GM23338 (cell line): Measurements from ENCODE around the gene TSKS. TPM values are rescaled to one million over a fixed set of nuclear protein-coding genes. Genes with fewer than 3 reads are reported as not detected.
"Not testable (repeated sequence)": the region's sequence is repeated elsewhere in the genome, so short reads cannot be mapped to it uniquely, and the experiment has no call there.

Experiments
- ATAC-seq: fragments of 200-7000 bp; cut with Tn5 transposase; 3 replicates; pipeline ENCODE4 v1.9.1; 2020
- DNase-seq: peaks from one replicate; pipeline ENCODE4 v3.0.0-alpha.2; 2015; ENCODE audit warnings: low spot score
- H2AFZ ChIP-seq: fragments of 200-600 bp; sonication (generic); 2 replicates; pipeline ENCODE4 v1.8.0; 2016; ENCODE audit warnings: antibody characterized with exemption, mild to moderate bottlenecking, moderate library complexity
- H3F3A ChIP-seq: fragments of 200-600 bp; sonication (generic); replicated peaks from 2 replicates; pipeline ENCODE4 v1.8.0; 2017; ENCODE audit warnings: antibody characterized with exemption, mixed run types, low read depth
- H3K27ac ChIP-seq: fragments of 200-600 bp; sonication (generic); 2 replicates; pipeline ENCODE4 v1.6.1; 2016; ENCODE audit warnings: low read depth
- H3K27me3 ChIP-seq: fragments of 200-600 bp; sonication (generic); 2 replicates; pipeline ENCODE4 v1.8.0; 2016; ENCODE audit warnings: mild to moderate bottlenecking, mixed run types, moderate library complexity; ENCODE audit not compliant: insufficient read depth
- H3K36me3 ChIP-seq: fragments of 200-600 bp; sonication (generic); 2 replicates; pipeline ENCODE4 v1.8.0; 2016; ENCODE audit warnings: mild to moderate bottlenecking; ENCODE audit not compliant: insufficient read depth
- H3K4me1 ChIP-seq: fragments of 200-600 bp; sonication (generic); 2 replicates; pipeline ENCODE4 v1.8.0; 2016; ENCODE audit warnings: mild to moderate bottlenecking, moderate library complexity; ENCODE audit not compliant: insufficient read depth
- H3K4me2 ChIP-seq: fragments of 200-600 bp; sonication (generic); 2 replicates; pipeline ENCODE4 v1.7.1; 2017; ENCODE audit warnings: mixed run types
- H3K4me3 ChIP-seq: fragments of 200-600 bp; sonication (generic); 2 replicates; pipeline ENCODE4 v1.6.1; 2016; ENCODE audit warnings: mixed run types
- H3K79me2 ChIP-seq: fragments of 200-600 bp; sonication (generic); replicated peaks from 2 replicates; pipeline ENCODE4 v1.8.0; 2017; ENCODE audit warnings: mild to moderate bottlenecking; ENCODE audit not compliant: insufficient read depth
- H3K9me2 ChIP-seq: fragments of 200-600 bp; sonication (generic); 2 replicates; pipeline ENCODE4 v1.8.0; 2017; ENCODE audit not compliant: insufficient read depth
- H4K20me1 ChIP-seq: fragments of 200-600 bp; sonication (generic); replicated peaks from 2 replicates; pipeline ENCODE4 v1.8.0; 2017; ENCODE audit warnings: mild to moderate bottlenecking; ENCODE audit not compliant: insufficient read depth
- H3K27ac Mint-ChIP-seq: 2 replicates; pipeline ENCODE4 v1.8.0; 2020; ENCODE audit warnings: inconsistent platforms, mild to moderate bottlenecking, moderate library complexity, mixed read lengths
- H3K27me3 Mint-ChIP-seq: 3 replicates; pipeline ENCODE4 v1.8.0; 2022; ENCODE audit warnings: low read depth, mild to moderate bottlenecking, moderate library complexity, mixed read lengths, inconsistent platforms; ENCODE audit not compliant: insufficient read depth, poor library complexity
- H3K36me3 Mint-ChIP-seq: 3 replicates; pipeline ENCODE4 v1.8.0; 2021; ENCODE audit warnings: low read depth, mild to moderate bottlenecking, inconsistent platforms, moderate library complexity, mixed read lengths
- H3K4me1 Mint-ChIP-seq: 3 replicates; pipeline ENCODE4 v1.8.0; 2020; ENCODE audit warnings: mild to moderate bottlenecking, inconsistent platforms, mixed read lengths
- H3K4me3 Mint-ChIP-seq: 3 replicates; pipeline ENCODE4 v1.8.0; 2021; ENCODE audit warnings: moderate library complexity, mild to moderate bottlenecking, inconsistent platforms, mixed read lengths
- H3K9me3 Mint-ChIP-seq: 3 replicates; pipeline ENCODE4 v1.8.0; 2020; ENCODE audit warnings: moderate library complexity, mild to moderate bottlenecking, inconsistent platforms, mixed read lengths
- CREB1 ChIP-seq: fragments of 250-450 bp; sonication (Bioruptor Pico); IDR thresholded peaks from 2 replicates; pipeline ENCODE4 v1.5.0; 2020; ENCODE audit warnings: low read depth, mild to moderate bottlenecking, moderate library complexity
- EZH2 ChIP-seq: fragments of 200-600 bp; sonication (generic); IDR thresholded peaks from one replicate; pipeline ENCODE4 v1.8.0; 2017; ENCODE audit warnings: antibody characterized with exemption, mild to moderate bottlenecking, low read depth; ENCODE audit not compliant: unreplicated experiment
- EZH2phosphoT487 ChIP-seq: fragments of 200-600 bp; sonication (generic); IDR thresholded peaks from one replicate; pipeline ENCODE4 v1.8.1; 2018; ENCODE audit warnings: antibody characterized with exemption; ENCODE audit not compliant: unreplicated experiment
- JUNB ChIP-seq: IDR thresholded peaks from one replicate; pipeline ENCODE4 v1.6.1; 2016; ENCODE audit warnings: antibody characterized with exemption; ENCODE audit not compliant: unreplicated experiment
- NANOG ChIP-seq: IDR thresholded peaks from 2 replicates; pipeline ENCODE4 v1.6.1; 2016; ENCODE audit warnings: antibody characterized with exemption, borderline replicate concordance
- STAT1 ChIP-seq: IDR thresholded peaks from one replicate; pipeline ENCODE4 v1.6.1; 2016; ENCODE audit warnings: antibody characterized with exemption; ENCODE audit not compliant: unreplicated experiment
- ZNF114 ChIP-seq: fragments of 250-450 bp; sonication (Bioruptor Pico); IDR thresholded peaks from 2 replicates; pipeline ENCODE4 v1.5.0; 2020; ENCODE audit warnings: mild to moderate bottlenecking, moderate library complexity
- ZNF331 ChIP-seq: fragments of 250-450 bp; sonication (Bioruptor Pico); IDR thresholded peaks from 2 replicates; pipeline ENCODE4 v1.5.0; 2020; ENCODE audit warnings: low read depth, mild to moderate bottlenecking, moderate library complexity
- polyA plus RNA-seq: library from polyadenylated mRNA; unstranded; fragments of >200 nt; fragmentation: Nextera tagmentation; extraction: Ambion mirVana; gene quantifications from 2 replicates; pipeline ENCODE4 v1.2.1, GENCODE V29; 2016
- total RNA-seq: library from RNA; depleted of rRNA; stranded (reverse); fragments of >200 nt; shearing (Covaris generic); gene quantifications from 2 replicates; pipeline ENCODE4 v1.2.3, GENCODE V29; 2014
- TF ChIP-seq, protein P1 (sequence below): fragments of 250-450 bp; sonication (Bioruptor Pico); IDR thresholded peaks from 2 replicates; pipeline ENCODE4 v1.5.0; 2020; ENCODE audit warnings: mild to moderate bottlenecking, moderate library complexity
- TF ChIP-seq, protein P2 (sequence below): IDR thresholded peaks from 2 replicates; pipeline ENCODE4 v1.6.1; 2016; ENCODE audit warnings: antibody characterized with exemption
- TF ChIP-seq, protein P3 (sequence below): IDR thresholded peaks from one replicate; pipeline ENCODE4 v1.6.1; 2018; ENCODE audit warnings: antibody characterized with exemption; ENCODE audit not compliant: unreplicated experiment

The TSKS gene
- total and polyA plus RNA-seq, 2 experiments from 2014 or later: 0.99 TPM; not detected in 1

DNA sequence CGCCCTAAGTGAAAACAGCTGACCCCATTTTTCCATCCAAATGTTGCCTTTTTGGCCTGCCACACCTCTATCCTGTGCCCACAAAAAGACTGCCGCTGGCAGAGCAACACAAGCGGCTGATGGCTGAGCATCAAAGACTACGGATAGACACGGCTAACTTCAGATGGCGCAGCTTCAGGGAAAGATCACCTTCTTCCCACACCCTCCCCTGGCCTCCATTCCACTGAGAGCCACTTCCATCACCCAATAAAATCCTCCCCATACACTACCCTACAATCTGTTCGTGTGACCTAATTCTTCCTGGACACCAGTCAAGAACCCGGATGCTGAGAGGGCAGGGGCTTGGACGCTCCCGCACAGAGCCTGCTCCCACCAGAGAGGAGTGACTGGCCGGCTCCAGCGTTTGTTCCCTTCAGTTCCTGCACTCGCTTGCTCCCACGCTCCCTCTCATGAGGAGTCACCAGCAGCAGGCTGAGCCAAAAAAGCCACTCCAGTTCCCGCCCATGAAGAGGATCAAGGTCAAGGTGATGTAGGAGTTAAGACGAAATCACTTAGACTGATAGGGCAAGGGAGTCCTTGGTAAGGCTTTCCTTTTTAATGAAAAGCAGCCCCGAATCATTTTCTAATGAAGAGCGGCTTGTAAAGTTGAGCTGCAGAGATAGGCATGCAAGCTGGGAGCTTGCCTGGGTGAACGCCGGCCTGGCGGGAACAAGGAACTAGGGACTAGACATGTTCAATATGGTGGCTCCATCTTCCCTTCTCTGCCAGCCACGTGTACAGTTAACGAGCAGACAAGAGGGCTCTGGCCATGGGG, 35.7 kb downstream of the TSKS start:
- no peaks in the 10 kb centered on the region for H3K79me2 ChIP-seq
- H3F3A ChIP-seq: no peaks in the 10 kb centered on the region
- H3K27ac ChIP-seq: 0 out of 2 replicates have a peak overlapping the region, but pooled peaks have one; percentile 32
- ATAC-seq: no peak
- no peaks in the 10 kb centered on the region for H3K9me3 Mint-ChIP-seq
- peaks cover 2% of the 10 kb centered on the region; the same call in 1 of the 2 replicates for H3K9me2 ChIP-seq
- no peak for TF ChIP-seq EZH2phosphoT487
- TF ChIP-seq, protein P1, sequence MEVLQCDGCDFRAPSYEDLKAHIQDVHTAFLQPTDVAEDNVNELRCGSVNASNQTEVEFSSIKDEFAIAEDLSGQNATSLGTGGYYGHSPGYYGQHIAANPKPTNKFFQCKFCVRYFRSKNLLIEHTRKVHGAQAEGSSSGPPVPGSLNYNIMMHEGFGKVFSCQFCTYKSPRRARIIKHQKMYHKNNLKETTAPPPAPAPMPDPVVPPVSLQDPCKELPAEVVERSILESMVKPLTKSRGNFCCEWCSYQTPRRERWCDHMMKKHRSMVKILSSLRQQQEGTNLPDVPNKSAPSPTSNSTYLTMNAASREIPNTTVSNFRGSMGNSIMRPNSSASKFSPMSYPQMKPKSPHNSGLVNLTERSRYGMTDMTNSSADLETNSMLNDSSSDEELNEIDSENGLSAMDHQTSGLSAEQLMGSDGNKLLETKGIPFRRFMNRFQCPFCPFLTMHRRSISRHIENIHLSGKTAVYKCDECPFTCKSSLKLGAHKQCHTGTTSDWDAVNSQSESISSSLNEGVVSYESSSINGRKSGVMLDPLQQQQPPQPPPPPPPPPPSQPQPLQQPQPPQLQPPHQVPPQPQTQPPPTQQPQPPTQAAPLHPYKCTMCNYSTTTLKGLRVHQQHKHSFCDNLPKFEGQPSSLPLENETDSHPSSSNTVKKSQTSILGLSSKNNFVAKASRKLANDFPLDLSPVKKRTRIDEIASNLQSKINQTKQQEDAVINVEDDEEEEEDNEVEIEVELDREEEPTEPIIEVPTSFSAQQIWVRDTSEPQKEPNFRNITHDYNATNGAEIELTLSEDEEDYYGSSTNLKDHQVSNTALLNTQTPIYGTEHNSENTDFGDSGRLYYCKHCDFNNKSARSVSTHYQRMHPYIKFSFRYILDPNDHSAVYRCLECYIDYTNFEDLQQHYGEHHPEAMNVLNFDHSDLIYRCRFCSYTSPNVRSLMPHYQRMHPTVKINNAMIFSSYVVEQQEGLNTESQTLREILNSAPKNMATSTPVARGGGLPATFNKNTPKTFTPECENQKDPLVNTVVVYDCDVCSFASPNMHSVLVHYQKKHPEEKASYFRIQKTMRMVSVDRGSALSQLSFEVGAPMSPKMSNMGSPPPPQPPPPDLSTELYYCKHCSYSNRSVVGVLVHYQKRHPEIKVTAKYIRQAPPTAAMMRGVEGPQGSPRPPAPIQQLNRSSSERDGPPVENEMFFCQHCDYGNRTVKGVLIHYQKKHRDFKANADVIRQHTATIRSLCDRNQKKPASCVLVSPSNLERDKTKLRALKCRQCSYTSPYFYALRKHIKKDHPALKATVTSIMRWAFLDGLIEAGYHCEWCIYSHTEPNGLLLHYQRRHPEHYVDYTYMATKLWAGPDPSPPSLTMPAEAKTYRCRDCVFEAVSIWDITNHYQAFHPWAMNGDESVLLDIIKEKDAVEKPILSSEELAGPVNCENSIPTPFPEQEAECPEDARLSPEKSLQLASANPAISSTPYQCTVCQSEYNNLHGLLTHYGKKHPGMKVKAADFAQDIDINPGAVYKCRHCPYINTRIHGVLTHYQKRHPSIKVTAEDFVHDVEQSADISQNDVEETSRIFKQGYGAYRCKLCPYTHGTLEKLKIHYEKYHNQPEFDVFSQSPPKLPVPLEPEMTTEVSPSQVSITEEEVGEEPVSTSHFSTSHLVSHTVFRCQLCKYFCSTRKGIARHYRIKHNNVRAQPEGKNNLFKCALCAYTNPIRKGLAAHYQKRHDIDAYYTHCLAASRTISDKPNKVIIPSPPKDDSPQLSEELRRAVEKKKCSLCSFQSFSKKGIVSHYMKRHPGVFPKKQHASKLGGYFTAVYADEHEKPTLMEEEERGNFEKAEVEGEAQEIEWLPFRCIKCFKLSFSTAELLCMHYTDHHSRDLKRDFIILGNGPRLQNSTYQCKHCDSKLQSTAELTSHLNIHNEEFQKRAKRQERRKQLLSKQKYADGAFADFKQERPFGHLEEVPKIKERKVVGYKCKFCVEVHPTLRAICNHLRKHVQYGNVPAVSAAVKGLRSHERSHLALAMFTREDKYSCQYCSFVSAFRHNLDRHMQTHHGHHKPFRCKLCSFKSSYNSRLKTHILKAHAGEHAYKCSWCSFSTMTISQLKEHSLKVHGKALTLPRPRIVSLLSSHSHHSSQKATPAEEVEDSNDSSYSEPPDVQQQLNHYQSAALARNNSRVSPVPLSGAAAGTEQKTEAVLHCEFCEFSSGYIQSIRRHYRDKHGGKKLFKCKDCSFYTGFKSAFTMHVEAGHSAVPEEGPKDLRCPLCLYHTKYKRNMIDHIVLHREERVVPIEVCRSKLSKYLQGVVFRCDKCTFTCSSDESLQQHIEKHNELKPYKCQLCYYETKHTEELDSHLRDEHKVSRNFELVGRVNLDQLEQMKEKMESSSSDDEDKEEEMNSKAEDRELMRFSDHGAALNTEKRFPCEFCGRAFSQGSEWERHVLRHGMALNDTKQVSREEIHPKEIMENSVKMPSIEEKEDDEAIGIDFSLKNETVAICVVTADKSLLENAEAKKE (CRISPR knock-in tag): no peak
- no peak for TF ChIP-seq EZH2
- no peak for TF ChIP-seq CREB1
- TF ChIP-seq STAT1: no peak
- TF ChIP-seq ZNF331 (CRISPR knock-in tag): no peak
- TF ChIP-seq, protein P2, sequence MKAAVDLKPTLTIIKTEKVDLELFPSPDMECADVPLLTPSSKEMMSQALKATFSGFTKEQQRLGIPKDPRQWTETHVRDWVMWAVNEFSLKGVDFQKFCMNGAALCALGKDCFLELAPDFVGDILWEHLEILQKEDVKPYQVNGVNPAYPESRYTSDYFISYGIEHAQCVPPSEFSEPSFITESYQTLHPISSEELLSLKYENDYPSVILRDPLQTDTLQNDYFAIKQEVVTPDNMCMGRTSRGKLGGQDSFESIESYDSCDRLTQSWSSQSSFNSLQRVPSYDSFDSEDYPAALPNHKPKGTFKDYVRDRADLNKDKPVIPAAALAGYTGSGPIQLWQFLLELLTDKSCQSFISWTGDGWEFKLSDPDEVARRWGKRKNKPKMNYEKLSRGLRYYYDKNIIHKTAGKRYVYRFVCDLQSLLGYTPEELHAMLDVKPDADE: no peak
- TF ChIP-seq NANOG: no peak
- TF ChIP-seq JUNB: no peak
- no peak for TF ChIP-seq ZNF114
- TF ChIP-seq, protein P3, sequence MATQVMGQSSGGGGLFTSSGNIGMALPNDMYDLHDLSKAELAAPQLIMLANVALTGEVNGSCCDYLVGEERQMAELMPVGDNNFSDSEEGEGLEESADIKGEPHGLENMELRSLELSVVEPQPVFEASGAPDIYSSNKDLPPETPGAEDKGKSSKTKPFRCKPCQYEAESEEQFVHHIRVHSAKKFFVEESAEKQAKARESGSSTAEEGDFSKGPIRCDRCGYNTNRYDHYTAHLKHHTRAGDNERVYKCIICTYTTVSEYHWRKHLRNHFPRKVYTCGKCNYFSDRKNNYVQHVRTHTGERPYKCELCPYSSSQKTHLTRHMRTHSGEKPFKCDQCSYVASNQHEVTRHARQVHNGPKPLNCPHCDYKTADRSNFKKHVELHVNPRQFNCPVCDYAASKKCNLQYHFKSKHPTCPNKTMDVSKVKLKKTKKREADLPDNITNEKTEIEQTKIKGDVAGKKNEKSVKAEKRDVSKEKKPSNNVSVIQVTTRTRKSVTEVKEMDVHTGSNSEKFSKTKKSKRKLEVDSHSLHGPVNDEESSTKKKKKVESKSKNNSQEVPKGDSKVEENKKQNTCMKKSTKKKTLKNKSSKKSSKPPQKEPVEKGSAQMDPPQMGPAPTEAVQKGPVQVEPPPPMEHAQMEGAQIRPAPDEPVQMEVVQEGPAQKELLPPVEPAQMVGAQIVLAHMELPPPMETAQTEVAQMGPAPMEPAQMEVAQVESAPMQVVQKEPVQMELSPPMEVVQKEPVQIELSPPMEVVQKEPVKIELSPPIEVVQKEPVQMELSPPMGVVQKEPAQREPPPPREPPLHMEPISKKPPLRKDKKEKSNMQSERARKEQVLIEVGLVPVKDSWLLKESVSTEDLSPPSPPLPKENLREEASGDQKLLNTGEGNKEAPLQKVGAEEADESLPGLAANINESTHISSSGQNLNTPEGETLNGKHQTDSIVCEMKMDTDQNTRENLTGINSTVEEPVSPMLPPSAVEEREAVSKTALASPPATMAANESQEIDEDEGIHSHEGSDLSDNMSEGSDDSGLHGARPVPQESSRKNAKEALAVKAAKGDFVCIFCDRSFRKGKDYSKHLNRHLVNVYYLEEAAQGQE: no peak
- no peaks in the 10 kb centered on the region for H3K4me1 Mint-ChIP-seq
- no peak overlapping the region for H3K4me3 Mint-ChIP-seq
- no peak overlapping the region for H3K4me2 ChIP-seq
- H3K27ac Mint-ChIP-seq: no peak overlapping the region
- peaks cover 7% of the 10 kb centered on the region for H3K27me3 Mint-ChIP-seq
- DNase-seq: no peak
- no peaks in the 10 kb centered on the region for H4K20me1 ChIP-seq
- H3K36me3 ChIP-seq: no peaks in the 10 kb centered on the region
- no peak overlapping the region for H3K4me3 ChIP-seq
- no peaks in the 10 kb centered on the region for H3K4me1 ChIP-seq
- H3K36me3 Mint-ChIP-seq: no peaks in the 10 kb centered on the region; the same call in 2 of the 3 replicates
- peak overlapping the region; percentile 87 for H2AFZ ChIP-seq
- no peaks in the 10 kb centered on the region for H3K27me3 ChIP-seq

DNA sequence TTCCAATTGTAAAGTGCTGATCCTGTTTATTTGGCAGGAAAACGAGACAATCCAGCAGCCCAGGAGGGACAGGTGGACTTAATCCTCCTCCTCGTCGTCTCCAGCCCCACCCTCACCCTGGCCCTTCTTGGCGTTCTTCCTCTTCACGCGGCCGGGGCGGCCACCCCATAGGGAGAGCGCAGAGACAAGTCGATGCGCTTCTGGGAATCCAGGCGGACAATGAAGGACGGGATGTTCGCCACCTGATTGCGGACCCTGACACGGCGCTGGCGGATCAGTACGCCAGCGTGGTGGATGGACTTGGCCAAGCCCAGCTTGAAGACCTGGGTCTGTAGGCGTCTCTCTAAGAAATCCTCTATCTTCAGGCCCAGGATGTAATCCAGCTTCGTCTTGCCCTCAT, 43.7 kb downstream of the TSKS start:
- not testable (repeated sequence) for H3K27ac Mint-ChIP-seq

More for the DNA sequence above, 43.7 kb downstream of the TSKS start:
- H3K9me2 ChIP-seq, H3K4me3 ChIP-seq, H3K27ac ChIP-seq, H3F3A ChIP-seq, H3K4me3 Mint-ChIP-seq, H3K36me3 ChIP-seq, H3K36me3 Mint-ChIP-seq, H3K27me3 ChIP-seq, DNase-seq, H4K20me1 ChIP-seq, H3K79me2 ChIP-seq, H3K4me1 ChIP-seq, ATAC-seq, H3K9me3 Mint-ChIP-seq: not testable (repeated sequence)
- peaks cover 22% of the 10 kb centered on the region for H3K27me3 Mint-ChIP-seq
- Histone ChIP-seq H3K4me2 (0 out of 2 replicates have a peak overlapping the region, but pooled peaks have one; percentile 2), H2AFZ (peak overlapping the region; percentile 70)
- H3K4me1 Mint-ChIP-seq: peaks cover 12% of the 10 kb centered on the region
